Neural cell (in vitro differentiated cells): ENCODE results near the gene FECH.

Experiments used
- EZH2 ChIP-seq: fragments of 200-600, 300-800 bp; shearing (Covaris generic), sonication (generic); IDR thresholded peaks from 2 replicates; pipeline ENCODE4 v1.6.1; 2014; ENCODE audit warnings: antibody characterized with exemption, low read length, borderline replicate concordance, mild to moderate bottlenecking; ENCODE audit not compliant: insufficient read depth, poor library complexity, severe bottlenecking
- TF ChIP-seq, protein P1 (sequence below): fragments of 450-650 bp; IDR thresholded peaks from 2 replicates; pipeline ENCODE4 v1.5.1; 2014; ENCODE audit warnings: antibody characterized with exemption, mild to moderate bottlenecking, moderate library complexity; ENCODE audit not compliant: poor library complexity, severe bottlenecking

DNA sequence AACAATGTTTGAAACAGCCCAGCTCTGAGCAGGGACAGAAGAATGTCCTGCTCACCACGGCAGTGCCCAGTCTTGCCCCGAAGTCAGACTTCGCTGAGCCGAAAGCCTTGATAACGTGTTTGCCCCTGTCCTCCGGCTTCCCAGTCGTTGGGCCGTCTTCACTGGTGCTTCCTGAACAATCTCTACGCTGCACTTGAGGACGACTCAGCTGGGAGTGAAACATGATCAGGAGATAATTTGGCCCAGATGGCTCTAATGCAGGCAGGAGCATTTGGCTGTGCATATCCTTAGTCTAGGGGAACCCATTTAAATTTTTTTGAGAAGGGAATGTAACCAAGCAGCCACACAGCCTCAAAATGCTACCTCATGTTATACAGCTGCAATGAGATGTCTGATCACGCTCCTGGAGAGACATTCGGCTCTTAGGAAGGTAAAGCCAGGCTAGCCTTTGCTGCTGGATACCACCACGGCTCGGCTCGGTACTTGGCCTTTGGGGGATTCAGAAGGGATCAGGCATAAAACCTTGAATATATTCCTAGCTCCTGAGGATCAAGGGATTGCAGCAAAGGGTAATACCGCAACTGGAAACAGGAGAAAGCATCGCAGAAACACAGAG lies 43.6 kb downstream of the FECH start:
- no peak for TF ChIP-seq EZH2
- TF ChIP-seq, protein P1, sequence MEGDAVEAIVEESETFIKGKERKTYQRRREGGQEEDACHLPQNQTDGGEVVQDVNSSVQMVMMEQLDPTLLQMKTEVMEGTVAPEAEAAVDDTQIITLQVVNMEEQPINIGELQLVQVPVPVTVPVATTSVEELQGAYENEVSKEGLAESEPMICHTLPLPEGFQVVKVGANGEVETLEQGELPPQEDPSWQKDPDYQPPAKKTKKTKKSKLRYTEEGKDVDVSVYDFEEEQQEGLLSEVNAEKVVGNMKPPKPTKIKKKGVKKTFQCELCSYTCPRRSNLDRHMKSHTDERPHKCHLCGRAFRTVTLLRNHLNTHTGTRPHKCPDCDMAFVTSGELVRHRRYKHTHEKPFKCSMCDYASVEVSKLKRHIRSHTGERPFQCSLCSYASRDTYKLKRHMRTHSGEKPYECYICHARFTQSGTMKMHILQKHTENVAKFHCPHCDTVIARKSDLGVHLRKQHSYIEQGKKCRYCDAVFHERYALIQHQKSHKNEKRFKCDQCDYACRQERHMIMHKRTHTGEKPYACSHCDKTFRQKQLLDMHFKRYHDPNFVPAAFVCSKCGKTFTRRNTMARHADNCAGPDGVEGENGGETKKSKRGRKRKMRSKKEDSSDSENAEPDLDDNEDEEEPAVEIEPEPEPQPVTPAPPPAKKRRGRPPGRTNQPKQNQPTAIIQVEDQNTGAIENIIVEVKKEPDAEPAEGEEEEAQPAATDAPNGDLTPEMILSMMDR, result no peak
